ENCODE results near the gene SETD6. TPM values are rescaled to one million over a fixed set of nuclear protein-coding genes. Genes with fewer than 3 reads are reported as not detected.

SETD6 gene
- total RNA-seq, 1 donor from 2014 or later, result 25.0 TPM

Other genes with a start within 250 kb of the SETD6 start
- gene PRSS54, start 220.5 kb upstream of the SETD6 start, total RNA-seq, result not detected in 2 replicates
- gene GINS3, start 123.0 kb upstream of the SETD6 start, total RNA-seq, result 14.0 and 22.1 TPM in 2 replicates
- 20.4 and 30.8 TPM in 2 replicates for gene NDRG4, start 15.4 kb upstream of the SETD6 start, total RNA-seq
- gene CNOT1, start 114.3 kb downstream of the SETD6 start, total RNA-seq, result 70.6 and 93.9 TPM in 2 replicates
- 9.5 and 12.0 TPM in 2 replicates for gene SLC38A7, start 169.3 kb downstream of the SETD6 start, total RNA-seq
- gene GOT2, start 218.8 kb downstream of the SETD6 start, total RNA-seq, result 173 and 228 TPM in 2 replicates

Data from epithelial cell of proximal tubule (primary cell).